22Rv1 (cell line): ENCODE results near the gene ATP23.

Experiments used
- CTCF ChIP-seq: fragments of 450-650 bp; IDR thresholded peaks from 2 replicates; pipeline ENCODE4 v1.5.1; 2017; ENCODE audit warnings: mild to moderate bottlenecking
- ZFX ChIP-seq: fragments of 450-650 bp; IDR thresholded peaks from 2 replicates; pipeline ENCODE4 v1.6.1; 2017; ENCODE audit warnings: antibody characterized with exemption, borderline replicate concordance

- TF ChIP-seq CTCF (no peak), ZFX (no peak)
Measured at GRCh38 chr12:57929092-57929830, 12.1 kb upstream of the ATP23 start.
